K562 (cell line): ENCODE data around the gene RABGAP1L.

ENCODE experiments used
- CTCF ChIP-seq, 3 experiments: IDR thresholded peaks in 2 of 3; conservative IDR thresholded peaks in 1 of 3; 2 replicates each; pipeline ENCODE4 v1.5.1; 2011 to 2012; ENCODE audit warnings: low read length in 3 of 3, mild to moderate bottlenecking in 3 of 3, control low read depth in 2 of 3, improper control_type of control experiment in 1 of 3, inconsistent platforms in 1 of 3, low read depth in 1 of 3, mixed read lengths in 1 of 3, moderate library complexity in 1 of 3; ENCODE audit not compliant: insufficient read depth in 2 of 3
- MNT ChIP-seq, 2 experiments: fragments of 450-650 bp; conservative IDR thresholded peaks; 2 replicates each; pipeline ENCODE4 v1.6.1; 2017; ENCODE audit warnings: mild to moderate bottlenecking in 2 of 2, moderate library complexity in 2 of 2
- NFYB ChIP-seq: IDR thresholded peaks from 2 replicates; pipeline ENCODE4 v1.6.1; 2011; ENCODE audit warnings: mild to moderate bottlenecking, moderate library complexity; ENCODE audit not compliant: insufficient read length; ENCODE audit errors: extremely low read depth
- POLR2A ChIP-seq: fragments of 450-650 bp; conservative IDR thresholded peaks from 2 replicates; pipeline ENCODE4 v1.6.1; 2016
- PTTG1 ChIP-seq: fragments of 450-650 bp; IDR thresholded peaks from 2 replicates; pipeline ENCODE4 v1.6.1; 2016; ENCODE audit warnings: low read depth, mild to moderate bottlenecking, missing genetic modification characterization, missing compliant biosample characterization
- SMARCC2 ChIP-seq: fragments of 450-650 bp; IDR thresholded peaks from 2 replicates; pipeline ENCODE4 v1.6.1; 2017; ENCODE audit warnings: antibody characterized with exemption, moderate library complexity, mild to moderate bottlenecking, low read depth
- SP1 ChIP-seq: sonication (generic); formaldehyde crosslinking; IDR thresholded peaks from 2 replicates; pipeline ENCODE4 v1.8.1; 2022; ENCODE audit warnings: mild to moderate bottlenecking, missing genetic modification reagents
- VEZF1 ChIP-seq: fragments of 200-800 bp; sonication (Bioruptor generic); IDR thresholded peaks from 2 replicates; pipeline ENCODE4 v1.6.1; 2017; ENCODE audit warnings: missing genetic modification characterization, missing compliant biosample characterization
- YY1 ChIP-seq, 3 experiments: IDR thresholded peaks; 2 replicates each; pipeline ENCODE4 v1.6.1; 2011; ENCODE audit warnings: low read length in 2 of 3, mild to moderate bottlenecking in 2 of 3, moderate library complexity in 2 of 3, borderline replicate concordance in 1 of 3, control low read depth in 1 of 3, low read depth in 1 of 3; ENCODE audit not compliant: insufficient read depth in 3 of 3, insufficient replicate concordance in 2 of 3, control insufficient read depth in 1 of 3, insufficient read length in 1 of 3; ENCODE audit errors: extremely low read depth in 1 of 3
- ZNF3 ChIP-seq: fragments of 250-450 bp; sonication (Bioruptor Pico); IDR thresholded peaks from 2 replicates; pipeline ENCODE4 v1.5.0; 2021; ENCODE audit warnings: mild to moderate bottlenecking, moderate library complexity

GRCh38 chr1:174491606-174492005, 332.3 kb downstream of the RABGAP1L start:
- no peak for TF ChIP-seq YY1 (IDR thresholded peaks at IDR 0.05; ENCODE audit: borderline replicate concordance in 1 of 3, control insufficient read depth in 1 of 3, extremely low read depth in 1 of 3, insufficient read depth in 3 of 3, insufficient read length in 1 of 3, insufficient replicate concordance in 2 of 3, low read depth in 1 of 3, low read length in 2 of 3)
- TF ChIP-seq NFYB, result no peak
- TF ChIP-seq POLR2A, result no peak
- TF ChIP-seq SMARCC2, result no peak
- TF ChIP-seq ZNF3 (CRISPR knock-in tag), result no peak
- TF ChIP-seq CTCF (IDR thresholded peaks at IDR 0.05 in 2 of 3, conservative IDR thresholded peaks at IDR 0.05 in 1 of 3; ENCODE audit: insufficient read depth in 2 of 3, low read depth in 1 of 3, low read length in 3 of 3), result no peak
- no peak for TF ChIP-seq VEZF1 (CRISPR knock-in tag)
- TF ChIP-seq PTTG1, result no peak
- TF ChIP-seq SP1 (CRISPR knock-in tag), result no peak
- TF ChIP-seq MNT (conservative IDR thresholded peaks at IDR 0.05), result no peak
